ENCODE measurements around the gene SPNS1.
"Not testable (repeated sequence)": the region's sequence is repeated elsewhere in the genome, so short reads cannot be mapped to it uniquely, and the experiment has no call there.

SPNS1 gene

GRCh38 chr16:28958836-28959235, 15.7 kb upstream of the SPNS1 start:
- DNase-seq: no peak

GRCh38 chr16:28964072-28964471, 10.5 kb upstream of the SPNS1 start:
- no peak for DNase-seq

- DNase-seq: no peak
Observed at GRCh38 chr16:28964496-28964895, 10.1 kb upstream of the SPNS1 start.

- no peak for DNase-seq
Observed at GRCh38 chr16:28967156-28967555, 7.4 kb upstream of the SPNS1 start.

GRCh38 chr16:28969696-28970095, 4.9 kb upstream of the SPNS1 start:
- not testable (repeated sequence) for DNase-seq

GRCh38 chr16:28974007-28974436, 556 bp upstream of the SPNS1 start:
- no peak for DNase-seq

GRCh38 chr16:28975158-28975599, 601 bp downstream of the SPNS1 start:
- DNase-seq: no peak

- no peak for DNase-seq
Observed at GRCh38 chr16:28977703-28978662, 3.4 kb downstream of the SPNS1 start.

GRCh38 chr16:28980330-28980729, 5.8 kb downstream of the SPNS1 start:
- DNase-seq: not testable (repeated sequence)

- DNase-seq: no peak
Observed at GRCh38 chr16:28980929-28981328, 6.4 kb downstream of the SPNS1 start.

- no peak for DNase-seq
Observed at GRCh38 chr16:28981517-28981916, 6.9 kb downstream of the SPNS1 start.

- no peak for DNase-seq
Observed at GRCh38 chr16:28982418-28982817, 7.8 kb downstream of the SPNS1 start.

- DNase-seq: no peak
Observed at GRCh38 chr16:28982949-28983348, 8.4 kb downstream of the SPNS1 start.

GRCh38 chr16:28983644-28984043, 9.1 kb downstream of the SPNS1 start:
- no peak for DNase-seq

GRCh38 chr16:28984091-28984490, 9.5 kb downstream of the SPNS1 start:
- DNase-seq: no peak

GRCh38 chr16:28984619-28985135, 10.1 kb downstream of the SPNS1 start, which contains the start of gene LAT:
Gene LAT, plus strand, starts transcription at chr16:28985052. Its CDS starts 366 bp downstream, at chr16:28985418.
- DNase-seq: peak; percentile 73

- no peak for DNase-seq
Observed at GRCh38 chr16:28985211-28986041, 10.8 kb downstream of the SPNS1 start.

GRCh38 chr16:28986046-28986445, 11.5 kb downstream of the SPNS1 start:
- DNase-seq: no peak

- no peak for DNase-seq
Observed at GRCh38 chr16:28986492-28986891, 11.9 kb downstream of the SPNS1 start.

- DNase-seq: no peak
Observed at GRCh38 chr16:28987170-28987853, 12.7 kb downstream of the SPNS1 start.

GRCh38 chr16:28989363-28989762, 14.8 kb downstream of the SPNS1 start:
- DNase-seq: no peak

GRCh38 chr16:28990375-28991040, 15.9 kb downstream of the SPNS1 start:
- DNase-seq: no peak

Data from T-helper 9 cell (primary cell).